ENCODE results near the gene WWC2. TPM values are rescaled to one million over a fixed set of nuclear protein-coding genes. Genes with fewer than 3 reads are reported as not detected.

The WWC2 gene
- total RNA-seq, 1 donor = 35.1 TPM

GRCh38 chr4:183202523-183202922 lies 103.5 kb downstream of the WWC2 start:
- DNase-seq (ENCODE audit: insufficient read length, low spot score, missing footprints) = no peak
- Histone ChIP-seq H2AFZ (ENCODE audit: low read length) (no peak overlapping the region), H4K20me1 (ENCODE audit: insufficient read depth, low read length) (peaks cover 6% of the 10 kb centered on the region), H3K4me1 (ENCODE audit: insufficient read depth, low read length) (peaks cover 29% of the 10 kb centered on the region), H3K9me3 (ENCODE audit: low read depth, low read length) (no peaks in the 10 kb centered on the region), H3K79me2 (ENCODE audit: insufficient read depth, low read length) (peaks cover 54% of the 10 kb centered on the region), H3K27me3 (ENCODE audit: insufficient read depth, low read length) (no peaks in the 10 kb centered on the region), H3K27ac (ENCODE audit: low read depth, low read length) (no peak overlapping the region), H3K36me3 (ENCODE audit: insufficient read depth, low read length) (peaks cover 3% of the 10 kb centered on the region), H3K4me2 (ENCODE audit: insufficient read depth, low read length) (no peak overlapping the region), H3K4me3 (ENCODE audit: insufficient read depth, low read length) (no peak overlapping the region)
- TF ChIP-seq CTCF (IDR thresholded peaks at IDR 0.05; ENCODE audit: extremely low read depth, low read depth, low read length) = no peak

GRCh38 chr4:183204793-183205192 lies 105.7 kb downstream of the WWC2 start:
- H4K20me1 ChIP-seq (ENCODE audit: insufficient read depth, low read length) = peaks cover 6% of the 10 kb centered on the region
- H3K27ac ChIP-seq (ENCODE audit: low read depth, low read length) = no peak overlapping the region
- H3K79me2 ChIP-seq (ENCODE audit: insufficient read depth, low read length) = peaks cover 47% of the 10 kb centered on the region
- H3K36me3 ChIP-seq (ENCODE audit: insufficient read depth, low read length) = no peaks in the 10 kb centered on the region
- no peak for DNase-seq (ENCODE audit: insufficient read length, low spot score, missing footprints)
- H3K4me3 ChIP-seq (ENCODE audit: insufficient read depth, low read length) = no peak overlapping the region
- H3K9me3 ChIP-seq (ENCODE audit: low read depth, low read length) = no peaks in the 10 kb centered on the region
- TF ChIP-seq CTCF (IDR thresholded peaks at IDR 0.05; ENCODE audit: extremely low read depth, low read depth, low read length) = no peak
- H3K4me2 ChIP-seq (ENCODE audit: insufficient read depth, low read length) = no peak overlapping the region
- H3K4me1 ChIP-seq (ENCODE audit: insufficient read depth, low read length) = peaks cover 29% of the 10 kb centered on the region
- H3K27me3 ChIP-seq (ENCODE audit: insufficient read depth, low read length) = no peaks in the 10 kb centered on the region
- H2AFZ ChIP-seq (ENCODE audit: low read length) = no peak overlapping the region

GRCh38 chr4:183205193-183205592 lies 106.1 kb downstream of the WWC2 start:
- Histone ChIP-seq H3K4me2 (ENCODE audit: insufficient read depth, low read length) (no peak overlapping the region), H3K79me2 (ENCODE audit: insufficient read depth, low read length) (peaks cover 47% of the 10 kb centered on the region), H3K9me3 (ENCODE audit: low read depth, low read length) (no peaks in the 10 kb centered on the region)

GRCh38 chr4:183205709-183206108 lies 106.7 kb downstream of the WWC2 start:
- no peak for DNase-seq (ENCODE audit: insufficient read length, low spot score, missing footprints)
- Histone ChIP-seq H2AFZ (ENCODE audit: low read length) (no peak overlapping the region), H3K27me3 (ENCODE audit: insufficient read depth, low read length) (no peaks in the 10 kb centered on the region), H3K27ac (ENCODE audit: low read depth, low read length) (no peak overlapping the region), H3K79me2 (ENCODE audit: insufficient read depth, low read length) (peaks cover 47% of the 10 kb centered on the region), H3K36me3 (ENCODE audit: insufficient read depth, low read length) (no peaks in the 10 kb centered on the region), H4K20me1 (ENCODE audit: insufficient read depth, low read length) (peaks cover 6% of the 10 kb centered on the region), H3K4me3 (ENCODE audit: insufficient read depth, low read length) (no peak overlapping the region), H3K4me1 (ENCODE audit: insufficient read depth, low read length) (peaks cover 21% of the 10 kb centered on the region), H3K4me2 (ENCODE audit: insufficient read depth, low read length) (no peak overlapping the region), H3K9me3 (ENCODE audit: low read depth, low read length) (no peaks in the 10 kb centered on the region)
- TF ChIP-seq CTCF (IDR thresholded peaks at IDR 0.05; ENCODE audit: extremely low read depth, low read depth, low read length) = no peak

More at GRCh38 chr4:183205193-183205592, 106.1 kb downstream of the WWC2 start:
- no peak overlapping the region for H2AFZ ChIP-seq (ENCODE audit: low read length)
- H3K27ac ChIP-seq (ENCODE audit: low read depth, low read length) = no peak overlapping the region
- H4K20me1 ChIP-seq (ENCODE audit: insufficient read depth, low read length) = peaks cover 6% of the 10 kb centered on the region
- no peaks in the 10 kb centered on the region for H3K27me3 ChIP-seq (ENCODE audit: insufficient read depth, low read length)
- no peak for TF ChIP-seq CTCF (IDR thresholded peaks at IDR 0.05; ENCODE audit: extremely low read depth, low read depth, low read length)
- peaks cover 26% of the 10 kb centered on the region for H3K4me1 ChIP-seq (ENCODE audit: insufficient read depth, low read length)
- H3K36me3 ChIP-seq (ENCODE audit: insufficient read depth, low read length) = no peaks in the 10 kb centered on the region
- no peak overlapping the region for H3K4me3 ChIP-seq (ENCODE audit: insufficient read depth, low read length)
- DNase-seq (ENCODE audit: insufficient read length, low spot score, missing footprints) = no peak

Data from osteoblast (primary cell).